ENCODE results near the gene RTF2. TPM values are rescaled to one million over a fixed set of nuclear protein-coding genes. Genes with fewer than 3 reads are reported as not detected.

Gene RTF2
- total and polyA plus RNA-seq, 2 of the 4 experiments (the other 2 are of a cell fraction), result 102 to 109 TPM

DNA sequence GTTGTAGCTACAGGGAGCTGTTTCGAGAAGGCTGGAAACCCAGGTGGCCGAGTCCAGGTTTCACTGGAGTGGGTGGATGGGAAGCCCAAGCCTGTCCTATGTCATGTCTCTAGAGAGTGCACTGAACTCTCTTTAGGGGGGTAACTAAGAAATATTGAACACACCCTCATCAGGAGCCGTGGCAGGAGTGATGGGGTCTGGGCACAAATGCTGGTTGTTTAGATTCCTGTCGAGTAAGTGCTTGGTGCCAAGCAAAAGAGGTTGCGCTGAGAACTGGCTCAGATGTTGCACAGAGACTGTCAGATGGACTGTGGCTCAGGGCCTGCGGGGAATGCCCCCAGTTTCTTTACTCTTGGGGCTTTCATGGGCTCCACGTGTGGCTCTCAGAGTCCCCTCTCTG, 48.8 kb downstream of the RTF2 start:
- Histone ChIP-seq H4K5ac (ENCODE audit: low read depth, low read length) (no peak overlapping the region), H3K79me1 (ENCODE audit: low read depth in 1 of 2, low read length in 2 of 2) (peaks cover 0 to 5% of the 10 kb centered on the region in 2 experiments; a peak in 2 of 4 replicates), H2AK9ac (replicated peaks; ENCODE audit: low read depth, low read length, poor library complexity) (no peak overlapping the region), H3K4me2 (ENCODE audit: low read depth, low read length) (no peak overlapping the region), H3K9me1 (ENCODE audit: insufficient read depth, low read length) (peaks cover 6% of the 10 kb centered on the region; the same call in 1 of the 2 replicates), H4K8ac (ENCODE audit: low read depth in 2 of 2, low read length in 2 of 2) (no peak overlapping the region), H4K20me1 (ENCODE audit: insufficient read depth, low read length) (peaks cover 4% of the 10 kb centered on the region; the same call in 1 of the 2 replicates), H2AFZ (replicated peaks; ENCODE audit: low read length, poor library complexity) (no peak overlapping the region), H3K18ac (ENCODE audit: low read depth, low read length) (no peak overlapping the region), H3K36me3 (ENCODE audit: control insufficient read depth, insufficient read depth, low read length) (peaks cover 50% of the 10 kb centered on the region), H2BK5ac (ENCODE audit: low read depth, low read length, poor library complexity, severe bottlenecking) (no peak overlapping the region), H2AK5ac (ENCODE audit: low read depth, low read length) (no peak overlapping the region), H2BK120ac (ENCODE audit: low read depth, low read length) (no peak overlapping the region), H3K4ac (ENCODE audit: low read depth, low read length) (no peak overlapping the region), H3K14ac (replicated peaks; ENCODE audit: low read depth, low read length) (no peak overlapping the region), H2BK15ac (ENCODE audit: low read depth, low read length) (no peak overlapping the region), H3K27ac (ENCODE audit: insufficient read depth, low read length) (no peak overlapping the region), H3K4me3 (ENCODE audit: insufficient read depth, low read depth, low read length) (no peak overlapping the region), H3K9me3 (ENCODE audit: control insufficient read depth, insufficient read depth, low read length) (peaks cover 11% of the 10 kb centered on the region), H3K27me3 (ENCODE audit: control insufficient read depth, insufficient read depth, low read length) (no peaks in the 10 kb centered on the region), H3K4me1 (ENCODE audit: control insufficient read depth, insufficient read depth, low read length) (peaks cover 2% of the 10 kb centered on the region; the same call in 1 of the 2 replicates), H3K56ac (ENCODE audit: extremely low read depth, insufficient read depth, low read length) (no peak overlapping the region), H4K91ac (ENCODE audit: insufficient read depth, low read depth, low read length) (no peak overlapping the region), H3K9ac (ENCODE audit: low read depth, low read length) (no peak overlapping the region), H2BK20ac (ENCODE audit: low read depth, low read length) (no peak overlapping the region), H3K23ac (ENCODE audit: low read depth, low read length) (no peak overlapping the region)
- BruUV-seq (replicated peaks), result no TSS peak
- in situ Hi-C loops (cut with MboI; ENCODE audit: low sequenced_read_pairs), result no loop called here
- TF ChIP-seq MAZ (IDR thresholded peaks at IDR 0.05; ENCODE audit: borderline replicate concordance, low read depth, low read length) (no peak), RAD21 (IDR thresholded peaks at IDR 0.05; ENCODE audit: low read length) (no peak), SMC3 (IDR thresholded peaks at IDR 0.05; ENCODE audit: low read depth, low read length) (no peak), RFX5 (IDR thresholded peaks at IDR 0.05; ENCODE audit: low read depth, low read length) (no peak), FOS (IDR thresholded peaks at IDR 0.05; ENCODE audit: low read depth, low read length) (no peak), NFE2L2 (IDR thresholded peaks at IDR 0.05; ENCODE audit: low read depth, low read length) (no peak), MAFK (IDR thresholded peaks at IDR 0.05; ENCODE audit: low read depth, low read length) (no peak), CEBPB (IDR thresholded peaks at IDR 0.05; ENCODE audit: low read depth, low read length) (no peak), POLR2A (IDR thresholded peaks at IDR 0.05; ENCODE audit: low read depth, low read length) (no peak), CHD1 (IDR thresholded peaks at IDR 0.05; ENCODE audit: low read depth, low read length) (no peak), BHLHE40 (IDR thresholded peaks at IDR 0.05; ENCODE audit: low read depth, low read length) (no peak)
- TF ChIP-seq, protein P1, sequence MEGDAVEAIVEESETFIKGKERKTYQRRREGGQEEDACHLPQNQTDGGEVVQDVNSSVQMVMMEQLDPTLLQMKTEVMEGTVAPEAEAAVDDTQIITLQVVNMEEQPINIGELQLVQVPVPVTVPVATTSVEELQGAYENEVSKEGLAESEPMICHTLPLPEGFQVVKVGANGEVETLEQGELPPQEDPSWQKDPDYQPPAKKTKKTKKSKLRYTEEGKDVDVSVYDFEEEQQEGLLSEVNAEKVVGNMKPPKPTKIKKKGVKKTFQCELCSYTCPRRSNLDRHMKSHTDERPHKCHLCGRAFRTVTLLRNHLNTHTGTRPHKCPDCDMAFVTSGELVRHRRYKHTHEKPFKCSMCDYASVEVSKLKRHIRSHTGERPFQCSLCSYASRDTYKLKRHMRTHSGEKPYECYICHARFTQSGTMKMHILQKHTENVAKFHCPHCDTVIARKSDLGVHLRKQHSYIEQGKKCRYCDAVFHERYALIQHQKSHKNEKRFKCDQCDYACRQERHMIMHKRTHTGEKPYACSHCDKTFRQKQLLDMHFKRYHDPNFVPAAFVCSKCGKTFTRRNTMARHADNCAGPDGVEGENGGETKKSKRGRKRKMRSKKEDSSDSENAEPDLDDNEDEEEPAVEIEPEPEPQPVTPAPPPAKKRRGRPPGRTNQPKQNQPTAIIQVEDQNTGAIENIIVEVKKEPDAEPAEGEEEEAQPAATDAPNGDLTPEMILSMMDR (conservative IDR thresholded peaks at IDR 0.05; ENCODE audit: low read depth, low read length), result no peak
- TF ChIP-seq, protein P2, sequence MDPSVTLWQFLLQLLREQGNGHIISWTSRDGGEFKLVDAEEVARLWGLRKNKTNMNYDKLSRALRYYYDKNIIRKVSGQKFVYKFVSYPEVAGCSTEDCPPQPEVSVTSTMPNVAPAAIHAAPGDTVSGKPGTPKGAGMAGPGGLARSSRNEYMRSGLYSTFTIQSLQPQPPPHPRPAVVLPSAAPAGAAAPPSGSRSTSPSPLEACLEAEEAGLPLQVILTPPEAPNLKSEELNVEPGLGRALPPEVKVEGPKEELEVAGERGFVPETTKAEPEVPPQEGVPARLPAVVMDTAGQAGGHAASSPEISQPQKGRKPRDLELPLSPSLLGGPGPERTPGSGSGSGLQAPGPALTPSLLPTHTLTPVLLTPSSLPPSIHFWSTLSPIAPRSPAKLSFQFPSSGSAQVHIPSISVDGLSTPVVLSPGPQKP (IDR thresholded peaks at IDR 0.05; ENCODE audit: borderline replicate concordance, low read depth, low read length), result no peak
- TF ChIP-seq, protein P3, sequence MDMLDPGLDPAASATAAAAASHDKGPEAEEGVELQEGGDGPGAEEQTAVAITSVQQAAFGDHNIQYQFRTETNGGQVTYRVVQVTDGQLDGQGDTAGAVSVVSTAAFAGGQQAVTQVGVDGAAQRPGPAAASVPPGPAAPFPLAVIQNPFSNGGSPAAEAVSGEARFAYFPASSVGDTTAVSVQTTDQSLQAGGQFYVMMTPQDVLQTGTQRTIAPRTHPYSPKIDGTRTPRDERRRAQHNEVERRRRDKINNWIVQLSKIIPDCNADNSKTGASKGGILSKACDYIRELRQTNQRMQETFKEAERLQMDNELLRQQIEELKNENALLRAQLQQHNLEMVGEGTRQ (IDR thresholded peaks at IDR 0.05; ENCODE audit: low read depth, low read length), result no peak
- ATAC-seq (ENCODE audit: low read depth) (no peak), DNase-seq (no peak)
- ChIA-PET POLR2A (ENCODE audit: unreplicated experiment) (no interaction called here), CTCF (no interaction called here)
- intact Hi-C loops (cut with micrococcal nuclease), result loop anchor here (2.0 kb wide), 1 partner anchor 116 kb away; no protein-coding TSS in a partner anchor
- dilution Hi-C loops (cut with HindIII; ENCODE audit: low sequenced_read_pairs, unreplicated experiment), result no loop called here
- WGBS, 2 experiments (ENCODE audit: extremely low coverage in 2 of 2, insufficient read length in 1 of 2), result no CpG with 5 or more reads among the region's 7 CpGs
